NK-92 treated with Interleukin-12 subunit alpha and Interleukin-12 subunit beta, amount 100 ng/mL, for 24 hours (cell line): Measurements from ENCODE around the gene CTBP1.
A peak's percentile ranks its signal among the peaks of the same experiment; 100 is the strongest.
"Not testable (repeated sequence)": the region's sequence is repeated elsewhere in the genome, so short reads cannot be mapped to it uniquely, and the experiment has no call there.

ENCODE experiments used
- DNase-seq: peaks from one replicate; lab custom pipeline; 2025; lab: John Stamatoyannopoulos, UW

The CTBP1 gene

GRCh38 chr4:1248245-1249147 is at the start of gene CTBP1:
Gene CTBP1, minus strand, starts transcription at chr4:1249130. Its CDS starts 7,799 bp downstream, at chr4:1241331.
- DNase-seq: peak; percentile 83

GRCh38 chr4:1298461-1298860 is 49.5 kb upstream of the CTBP1 start:
- DNase-seq: no peak

GRCh38 chr4:1297456-1298325 is 48.8 kb upstream of the CTBP1 start:
- DNase-seq: no peak

- no peak for DNase-seq
These were observed 48.1 kb upstream of the CTBP1 start for GRCh38 chr4:1297023-1297395.

- DNase-seq: no peak
These were observed 47.5 kb upstream of the CTBP1 start for GRCh38 chr4:1296324-1297022.

- DNase-seq: no peak
These were observed 46.6 kb upstream of the CTBP1 start for GRCh38 chr4:1295405-1296055.

DNA sequence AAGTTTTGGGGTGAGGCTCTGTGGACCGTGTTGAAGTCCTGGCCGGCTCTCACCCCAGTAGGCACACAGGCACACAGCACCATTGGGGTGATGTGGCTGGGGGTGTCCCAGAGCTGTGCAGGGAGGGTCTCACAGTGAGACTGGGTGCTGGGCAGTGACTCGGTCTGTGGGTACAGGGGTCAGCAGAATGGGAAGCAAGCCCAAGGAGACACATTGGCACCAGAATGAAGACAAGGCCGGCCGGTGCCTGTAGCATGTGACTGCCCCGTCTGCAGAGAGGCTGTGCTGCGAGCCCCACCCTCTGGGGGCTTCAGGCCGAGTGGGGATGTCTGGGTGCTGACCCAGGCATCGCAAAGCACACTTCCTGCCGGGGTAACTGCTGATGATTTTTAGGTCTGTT is 46.0 kb upstream of the CTBP1 start:
- DNase-seq: no peak

- no peak for DNase-seq
These were observed 45.5 kb upstream of the CTBP1 start for GRCh38 chr4:1294424-1294823.

- no peak for DNase-seq
These were observed 45.1 kb upstream of the CTBP1 start for GRCh38 chr4:1293991-1294390.

DNA sequence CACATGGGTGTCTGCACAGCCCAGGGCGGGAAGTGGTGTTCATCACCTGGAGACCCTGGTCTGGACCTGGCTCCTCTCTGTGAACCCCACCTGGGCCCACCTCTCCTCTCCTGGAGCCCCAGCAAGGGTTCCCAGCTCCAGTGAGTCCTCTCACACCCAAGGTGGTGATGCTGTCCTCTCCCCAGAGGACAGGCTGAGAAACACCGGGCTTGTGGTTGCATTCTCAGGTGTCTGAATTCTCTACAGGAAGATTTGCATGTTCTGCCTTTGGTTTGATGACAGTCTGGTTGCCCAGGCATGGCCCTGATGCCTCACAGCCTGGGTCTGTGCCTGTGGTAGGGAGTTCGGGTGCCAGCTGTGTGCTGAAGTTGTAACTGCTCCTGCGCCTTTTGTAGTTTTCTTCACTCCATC is 44.6 kb upstream of the CTBP1 start:
- DNase-seq: no peak

GRCh38 chr4:1292703-1293011 is 43.7 kb upstream of the CTBP1 start:
- not testable (repeated sequence) for DNase-seq

GRCh38 chr4:1291996-1292702 is 43.2 kb upstream of the CTBP1 start:
- DNase-seq: no peak

GRCh38 chr4:1291091-1291490 is 42.2 kb upstream of the CTBP1 start:
- DNase-seq: no peak

- no peak for DNase-seq
These were observed 41.4 kb upstream of the CTBP1 start for GRCh38 chr4:1290165-1290977.

DNA sequence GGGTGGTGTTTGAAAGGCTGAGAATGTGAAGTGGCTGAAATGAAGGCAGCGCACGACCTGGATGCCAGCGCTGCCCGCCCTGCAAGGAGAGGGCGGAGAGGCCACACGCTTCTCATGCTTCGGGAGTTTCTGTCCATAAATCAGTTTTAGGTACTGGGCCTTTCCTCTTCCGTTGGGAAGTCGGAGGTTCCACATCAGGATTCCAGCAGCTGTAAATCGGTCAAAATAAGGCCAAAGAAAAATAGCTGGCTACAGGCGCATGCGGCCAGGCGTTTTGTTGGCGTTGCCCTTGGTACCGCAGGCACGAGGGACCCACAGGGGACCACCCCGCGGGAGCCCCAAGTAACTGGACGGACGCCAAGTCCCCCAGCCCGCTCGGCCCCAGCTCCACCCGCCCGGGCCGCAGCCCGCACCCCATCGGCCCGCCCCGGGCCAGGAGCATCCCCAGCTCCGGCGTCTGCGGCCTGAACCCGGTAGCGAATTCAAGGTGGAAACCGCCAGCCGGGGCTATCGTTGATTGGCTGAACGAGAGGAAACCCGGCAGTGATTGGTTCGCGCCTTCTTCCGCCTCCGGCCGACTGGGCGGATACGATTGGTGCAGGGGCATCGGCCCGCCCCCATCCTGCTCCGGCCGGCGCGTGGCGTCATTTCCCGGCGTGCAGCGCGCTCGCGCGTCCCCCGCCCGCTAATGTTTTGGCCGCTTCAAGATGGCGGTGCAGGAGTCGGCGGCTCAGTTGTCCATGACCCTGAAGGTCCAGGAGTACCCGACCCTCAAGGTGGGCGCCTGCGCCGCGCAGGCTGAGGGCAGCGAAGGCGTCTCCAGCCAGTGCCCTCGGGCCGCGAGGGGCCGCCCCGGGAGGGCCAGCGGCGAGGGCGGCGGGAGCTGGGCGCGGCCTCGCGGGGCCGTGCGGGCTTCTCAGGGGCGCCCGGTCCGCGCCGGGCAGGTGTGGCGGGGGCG is 40.6 kb upstream of the CTBP1 start, which contains the start of gene MAEA:
MAEA (plus strand) TSS at position 685 of the 958 bp plus-strand sequence; CDS start at position 708, 23 bp downstream.
- DNase-seq: peak; percentile 96

GRCh38 chr4:1288786-1289185 is 39.9 kb upstream of the CTBP1 start:
- no peak for DNase-seq

- DNase-seq: peak; percentile 52
These were observed 37.0 kb upstream of the CTBP1 start for GRCh38 chr4:1285790-1286553.

DNA sequence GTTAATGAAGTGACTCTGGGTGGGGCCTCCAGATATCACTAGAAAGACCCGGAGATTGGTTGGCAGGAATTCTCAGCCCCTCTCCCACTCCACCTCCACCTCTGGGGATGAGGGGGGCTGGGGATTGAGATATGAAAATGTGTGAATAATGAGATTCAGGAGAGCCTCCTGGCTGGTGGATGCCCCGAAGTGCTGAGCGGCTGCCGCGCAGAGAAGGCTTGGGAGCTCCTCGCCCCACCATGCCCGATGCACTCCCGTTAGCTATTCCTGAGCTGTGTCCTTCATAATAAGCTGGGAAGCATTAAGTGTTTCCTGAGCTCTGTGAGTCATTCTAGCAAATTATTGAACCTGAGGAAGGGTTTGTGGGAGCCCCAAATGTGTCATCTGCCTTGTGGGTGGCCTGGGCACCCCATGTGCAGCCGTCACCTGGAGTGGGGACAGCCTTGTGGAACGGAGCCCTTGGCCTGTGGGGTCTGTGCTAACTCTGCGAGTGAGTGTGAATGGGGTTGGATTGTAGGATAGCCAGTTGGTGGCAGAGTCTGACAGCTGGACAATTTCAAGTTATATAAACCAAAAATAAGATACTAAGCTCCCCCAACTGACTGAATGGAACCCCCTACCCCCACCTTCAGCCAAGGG is 36.3 kb upstream of the CTBP1 start:
- no peak for DNase-seq
